Trophoblast cell (in vitro differentiated cells and primary cell): Measurements from ENCODE around the gene GAB3.

Experiments used
- DNase-seq, 2 donors: peaks; one replicate each; pipeline ENCODE4 v3.0.0-alpha.2; 2016
- H2AFZ ChIP-seq: 2 replicates; pipeline ENCODE4 v1.6.1; 2013; ENCODE audit warnings: low read length, moderate library complexity, mild to moderate bottlenecking; ENCODE audit not compliant: insufficient read depth, poor library complexity
- H2AK5ac ChIP-seq: 2 replicates; pipeline ENCODE4 v1.6.1; 2013; ENCODE audit warnings: mild to moderate bottlenecking, low read length
- H2BK120ac ChIP-seq: 2 replicates; pipeline ENCODE4 v1.6.1; 2013; ENCODE audit warnings: low read length, mild to moderate bottlenecking, moderate library complexity; ENCODE audit not compliant: insufficient read depth, poor library complexity
- H2BK12ac ChIP-seq: 2 replicates; pipeline ENCODE4 v1.6.1; 2013; ENCODE audit warnings: mild to moderate bottlenecking, low read length, moderate library complexity
- H2BK5ac ChIP-seq: 2 replicates; pipeline ENCODE4 v1.6.1; 2013; ENCODE audit warnings: low read length, low read depth, moderate library complexity, mild to moderate bottlenecking; ENCODE audit not compliant: poor library complexity
- H3K14ac ChIP-seq: 2 replicates; pipeline ENCODE4 v1.6.1; 2013; ENCODE audit warnings: mild to moderate bottlenecking, low read length
- H3K18ac ChIP-seq: 2 replicates; pipeline ENCODE4 v1.6.1; 2013; ENCODE audit warnings: mild to moderate bottlenecking, low read length
- H3K23ac ChIP-seq: 2 replicates; pipeline ENCODE4 v1.6.1; 2013; ENCODE audit warnings: low read length
- H3K27ac ChIP-seq: 2 replicates; pipeline ENCODE4 v1.5.1; 2013; ENCODE audit warnings: low read depth, mild to moderate bottlenecking, inconsistent platforms, low read length, moderate library complexity
- H3K27me3 ChIP-seq: 2 replicates; pipeline ENCODE4 v1.6.1; 2013; ENCODE audit warnings: inconsistent platforms, mild to moderate bottlenecking, low read length, moderate library complexity; ENCODE audit not compliant: insufficient read depth
- H3K36me3 ChIP-seq, 2 experiments: 1 replicate in 1 of 2; 2 replicates in 1 of 2; pipeline ENCODE4 v1.6.1; 2013; ENCODE audit warnings: low read length in 2 of 2, mild to moderate bottlenecking in 2 of 2, moderate library complexity in 1 of 2; ENCODE audit not compliant: insufficient read depth in 2 of 2, control insufficient read depth in 1 of 2
- H3K4ac ChIP-seq: 2 replicates; pipeline ENCODE4 v1.6.1; 2013; ENCODE audit warnings: low read depth, mild to moderate bottlenecking, low read length, moderate library complexity
- H3K4me1 ChIP-seq, 2 experiments: 1 replicate in 1 of 2; 2 replicates in 1 of 2; pipeline ENCODE4 v1.6.1; 2013; ENCODE audit warnings: low read length in 2 of 2, mild to moderate bottlenecking in 2 of 2, moderate library complexity in 1 of 2; ENCODE audit not compliant: insufficient read depth in 2 of 2, control insufficient read depth in 1 of 2
- H3K4me2 ChIP-seq: 2 replicates; pipeline ENCODE4 v1.6.1; 2013; ENCODE audit warnings: inconsistent platforms, mild to moderate bottlenecking, low read length, moderate library complexity
- H3K4me3 ChIP-seq: 2 replicates; pipeline ENCODE4 v1.5.1; 2013; ENCODE audit warnings: mild to moderate bottlenecking, low read depth, low read length, inconsistent platforms
- H3K79me1 ChIP-seq: one replicate; pipeline ENCODE4 v1.6.1; 2013; ENCODE audit warnings: low read length
- H3K79me2 ChIP-seq: 2 replicates; pipeline ENCODE4 v1.6.1; 2013; ENCODE audit warnings: low read length, mild to moderate bottlenecking; ENCODE audit not compliant: control insufficient read depth, insufficient read depth, poor library complexity
- H3K9ac ChIP-seq: 2 replicates; pipeline ENCODE4 v1.6.1; 2013; ENCODE audit warnings: mild to moderate bottlenecking, low read length
- H3K9me3 ChIP-seq: 2 replicates; pipeline ENCODE4 v1.6.1; 2013; ENCODE audit warnings: low read depth, mild to moderate bottlenecking, control low read depth, inconsistent platforms, low read length; ENCODE audit not compliant: insufficient read depth
- H4K12ac ChIP-seq: 2 replicates; pipeline ENCODE4 v1.6.1; 2013; ENCODE audit warnings: low read depth, mild to moderate bottlenecking, low read length, moderate library complexity
- H4K8ac ChIP-seq: 2 replicates; pipeline ENCODE4 v1.6.1; 2013; ENCODE audit warnings: low read depth, mild to moderate bottlenecking, low read length, moderate library complexity
- H4K91ac ChIP-seq: one replicate; pipeline ENCODE4 v1.6.1; 2013; ENCODE audit warnings: low read depth, mild to moderate bottlenecking, low read length, moderate library complexity
- WGBS: extraction: QIAGEN DNeasy Blood & Tissue Kit; methylation state at CpG from one replicate; pipeline ENCODE4 v1.1.7; 2013; ENCODE audit warnings: missing lambda C conversion rate; ENCODE audit not compliant: insufficient read length, insufficient coverage; ENCODE audit errors: extremely low coverage; 5-methylcytosine and 5-hydroxymethylcytosine counted together

Gene GAB3

GRCh38 chrX:154718616-154719015, 32.3 kb downstream of the GAB3 start:
- Histone ChIP-seq H3K4me1 (peaks cover 0 to 3% of the 10 kb centered on the region in 2 experiments), H3K27me3 (no peaks in the 10 kb centered on the region), H3K18ac (no peak overlapping the region), H2BK5ac (no peak overlapping the region), H3K36me3 (no peaks in the 10 kb centered on the region), H3K9ac (no peak overlapping the region), H2AFZ (no peak overlapping the region), H2BK12ac (no peak overlapping the region), H3K4me3 (no peak overlapping the region), H3K4me2 (no peak overlapping the region), H3K14ac (no peak overlapping the region), H3K79me2 (no peaks in the 10 kb centered on the region), H4K8ac (no peak overlapping the region), H4K12ac (no peak overlapping the region), H2BK120ac (no peak overlapping the region), H3K27ac (no peak overlapping the region), H4K91ac (no peak overlapping the region), H3K4ac (no peak overlapping the region), H3K23ac (no peak overlapping the region), H3K79me1 (no peaks in the 10 kb centered on the region), H2AK5ac (no peak overlapping the region), H3K9me3 (no peaks in the 10 kb centered on the region)
- DNase-seq, result no peak
- WGBS, result no CpG with 5 or more reads among the region's 1 CpG

- Histone ChIP-seq H3K9me3 (no peaks in the 10 kb centered on the region), H3K18ac (no peak overlapping the region), H2BK120ac (no peak overlapping the region), H4K12ac (no peak overlapping the region), H3K27me3 (no peaks in the 10 kb centered on the region), H3K36me3 (no peaks in the 10 kb centered on the region), H2AFZ (no peak overlapping the region), H4K91ac (no peak overlapping the region), H3K4me2 (no peak overlapping the region), H2BK12ac (no peak overlapping the region), H3K4me3 (no peak overlapping the region), H2BK5ac (no peak overlapping the region), H3K79me2 (no peaks in the 10 kb centered on the region), H3K4me1 (peaks cover 0 to 3% of the 10 kb centered on the region in 2 experiments), H2AK5ac (no peak overlapping the region), H3K9ac (no peak overlapping the region), H4K8ac (no peak overlapping the region), H3K23ac (no peak overlapping the region), H3K79me1 (no peaks in the 10 kb centered on the region), H3K4ac (no peak overlapping the region), H3K27ac (no peak overlapping the region), H3K14ac (no peak overlapping the region)
- WGBS, result no CpG with 5 or more reads among the region's 7 CpGs
- DNase-seq, result no peak
Measured at GRCh38 chrX:154717824-154718223, 33.1 kb downstream of the GAB3 start.

- no peak overlapping the region for H4K91ac ChIP-seq
- no peak overlapping the region for H3K4me2 ChIP-seq
- no peak overlapping the region for H3K4me3 ChIP-seq
- H3K79me1 ChIP-seq, result no peaks in the 10 kb centered on the region
- H2AK5ac ChIP-seq, result no peak overlapping the region
- H4K12ac ChIP-seq, result no peak overlapping the region
- H2AFZ ChIP-seq, result no peak overlapping the region
- no peaks in the 10 kb centered on the region for H3K79me2 ChIP-seq
- H3K4ac ChIP-seq, result no peak overlapping the region
- no peak overlapping the region for H3K27ac ChIP-seq
- H3K27me3 ChIP-seq, result no peaks in the 10 kb centered on the region
- H2BK5ac ChIP-seq, result no peak overlapping the region
- H2BK120ac ChIP-seq, result no peak overlapping the region
- H3K18ac ChIP-seq, result no peak overlapping the region
- no peaks in the 10 kb centered on the region for H3K9me3 ChIP-seq
- no peak overlapping the region for H3K14ac ChIP-seq
- no peak overlapping the region for H3K23ac ChIP-seq
- DNase-seq, result no peak
- WGBS, result no CpG with 5 or more reads among the region's 5 CpGs
- H3K9ac ChIP-seq, result no peak overlapping the region
- no peaks in the 10 kb centered on the region for H3K36me3 ChIP-seq
- H4K8ac ChIP-seq, result no peak overlapping the region
- H2BK12ac ChIP-seq, result no peak overlapping the region
- H3K4me1 ChIP-seq, result peaks cover 0 to 3% of the 10 kb centered on the region in 2 experiments
Measured at GRCh38 chrX:154715825-154716224, 35.1 kb downstream of the GAB3 start.

- Histone ChIP-seq H3K79me2 (no peaks in the 10 kb centered on the region), H3K4me3 (no peak overlapping the region), H3K4ac (no peak overlapping the region), H3K9ac (no peak overlapping the region), H3K4me2 (no peak overlapping the region), H4K8ac (no peak overlapping the region), H3K4me1 (peaks cover 0 to 3% of the 10 kb centered on the region in 2 experiments), H4K91ac (no peak overlapping the region), H3K79me1 (no peaks in the 10 kb centered on the region), H4K12ac (no peak overlapping the region), H2BK120ac (no peak overlapping the region), H3K23ac (no peak overlapping the region), H2AFZ (no peak overlapping the region), H3K27me3 (no peaks in the 10 kb centered on the region), H3K36me3 (no peaks in the 10 kb centered on the region), H3K18ac (no peak overlapping the region), H2BK12ac (no peak overlapping the region), H2BK5ac (no peak overlapping the region), H3K14ac (no peak overlapping the region), H2AK5ac (no peak overlapping the region), H3K9me3 (no peaks in the 10 kb centered on the region), H3K27ac (no peak overlapping the region)
- WGBS, result no CpG with 5 or more reads among the region's 2 CpGs
- DNase-seq, result peak; percentile 41 to 76
Measured at GRCh38 chrX:154714925-154715324, 36.0 kb downstream of the GAB3 start.
